Measurements from ENCODE around the gene HDAC4. TPM values are rescaled to one million over a fixed set of nuclear protein-coding genes. Genes with fewer than 3 reads are reported as not detected.

Gene HDAC4
- total RNA-seq, 1 donor, result 20.3 TPM

- no peak overlapping the region for H3K4me3 ChIP-seq (ENCODE audit: low read depth, low read length)
- DNase-seq (ENCODE audit: low read depth), result no peak
- no peak for TF ChIP-seq CTCF (IDR thresholded peaks at IDR 0.05; ENCODE audit: insufficient read depth, low read depth, low read length)
Observed at GRCh38 chr2:239249048-239249447, 151.8 kb downstream of the HDAC4 start.

- DNase-seq (ENCODE audit: low read depth), result no peak
- H3K4me3 ChIP-seq (ENCODE audit: low read depth, low read length), result no peak overlapping the region
- TF ChIP-seq CTCF (IDR thresholded peaks at IDR 0.05; ENCODE audit: insufficient read depth, low read depth, low read length), result no peak
Observed at GRCh38 chr2:239247401-239248245, 153.2 kb downstream of the HDAC4 start.

GRCh38 chr2:239246723-239247122 lies 154.1 kb downstream of the HDAC4 start:
- no peak for DNase-seq (ENCODE audit: low read depth)

GRCh38 chr2:239245872-239246721 lies 154.7 kb downstream of the HDAC4 start:
- no peak for TF ChIP-seq CTCF (IDR thresholded peaks at IDR 0.05; ENCODE audit: insufficient read depth, low read depth, low read length)
- H3K4me3 ChIP-seq (ENCODE audit: low read depth, low read length), result no peak overlapping the region
- no peak for DNase-seq (ENCODE audit: low read depth)

More at GRCh38 chr2:239246723-239247122, 154.1 kb downstream of the HDAC4 start:
- no peak overlapping the region for H3K4me3 ChIP-seq (ENCODE audit: low read depth, low read length)
- no peak for TF ChIP-seq CTCF (IDR thresholded peaks at IDR 0.05; ENCODE audit: insufficient read depth, low read depth, low read length)

GRCh38 chr2:239245107-239245506 lies 155.7 kb downstream of the HDAC4 start:
- no peak overlapping the region for H3K4me3 ChIP-seq (ENCODE audit: low read depth, low read length)
- TF ChIP-seq CTCF (IDR thresholded peaks at IDR 0.05; ENCODE audit: insufficient read depth, low read depth, low read length), result no peak
- no peak for DNase-seq (ENCODE audit: low read depth)

- H3K4me3 ChIP-seq (ENCODE audit: low read depth, low read length), result no peak overlapping the region
- DNase-seq (ENCODE audit: low read depth), result no peak
- no peak for TF ChIP-seq CTCF (IDR thresholded peaks at IDR 0.05; ENCODE audit: insufficient read depth, low read depth, low read length)
Observed at GRCh38 chr2:239244625-239245024, 156.2 kb downstream of the HDAC4 start.

Measured in fibroblast of villous mesenchyme (primary cell).